Medulla oblongata (tissue), 1 donor: ENCODE results near the gene ERGIC1.
"Not testable (repeated sequence)": the region's sequence is repeated elsewhere in the genome, so short reads cannot be mapped to it uniquely, and the experiment has no call there.

ENCODE experiments used
- DNase-seq: peaks from one replicate; pipeline ENCODE4 v3.0.0-alpha.2; 2015; ENCODE audit errors: extremely low spot score

The ERGIC1 gene, protein sequence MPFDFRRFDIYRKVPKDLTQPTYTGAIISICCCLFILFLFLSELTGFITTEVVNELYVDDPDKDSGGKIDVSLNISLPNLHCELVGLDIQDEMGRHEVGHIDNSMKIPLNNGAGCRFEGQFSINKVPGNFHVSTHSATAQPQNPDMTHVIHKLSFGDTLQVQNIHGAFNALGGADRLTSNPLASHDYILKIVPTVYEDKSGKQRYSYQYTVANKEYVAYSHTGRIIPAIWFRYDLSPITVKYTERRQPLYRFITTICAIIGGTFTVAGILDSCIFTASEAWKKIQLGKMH

DNA sequence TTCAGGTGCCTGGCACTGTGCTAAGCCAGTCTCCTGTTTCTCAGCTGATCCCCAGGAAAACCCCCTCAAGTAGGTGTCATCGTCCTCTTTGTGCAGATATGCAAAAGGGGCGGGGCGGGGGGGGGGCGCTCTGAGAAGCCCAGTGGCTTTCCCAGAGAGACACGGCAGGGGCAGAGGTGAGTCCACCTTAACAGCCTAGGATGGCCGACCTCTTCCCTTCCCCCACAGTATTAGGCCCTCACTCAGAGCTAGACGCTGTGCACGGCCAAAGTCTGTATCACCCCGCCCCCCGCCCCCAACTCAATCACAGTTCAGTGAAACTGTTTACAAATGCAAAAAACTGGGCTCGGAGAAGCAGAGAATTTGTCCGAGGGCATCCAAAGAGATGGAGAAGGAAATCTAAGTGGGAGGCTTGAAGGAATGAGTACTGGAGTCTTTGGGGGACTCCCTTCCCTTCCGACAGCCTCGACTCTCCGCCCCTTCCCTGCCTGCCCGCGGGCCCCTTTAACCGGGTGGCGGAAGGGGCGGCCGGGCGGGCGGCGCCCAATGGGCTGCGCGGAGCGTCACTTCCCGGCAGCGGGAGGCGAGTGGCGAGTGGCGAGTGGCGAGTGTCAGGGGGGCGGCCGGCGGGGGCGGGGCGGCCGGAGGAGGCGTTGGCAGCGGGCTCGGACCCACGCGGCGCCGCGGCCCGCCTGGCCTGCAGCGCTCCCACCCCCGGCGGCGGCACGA, at the start of gene ERGIC1:
ERGIC1 (plus strand) TSS at position 566 of the 729 bp plus-strand sequence; CDS start at position 729, 163 bp downstream.
- DNase-seq = peak; percentile 92

DNA sequence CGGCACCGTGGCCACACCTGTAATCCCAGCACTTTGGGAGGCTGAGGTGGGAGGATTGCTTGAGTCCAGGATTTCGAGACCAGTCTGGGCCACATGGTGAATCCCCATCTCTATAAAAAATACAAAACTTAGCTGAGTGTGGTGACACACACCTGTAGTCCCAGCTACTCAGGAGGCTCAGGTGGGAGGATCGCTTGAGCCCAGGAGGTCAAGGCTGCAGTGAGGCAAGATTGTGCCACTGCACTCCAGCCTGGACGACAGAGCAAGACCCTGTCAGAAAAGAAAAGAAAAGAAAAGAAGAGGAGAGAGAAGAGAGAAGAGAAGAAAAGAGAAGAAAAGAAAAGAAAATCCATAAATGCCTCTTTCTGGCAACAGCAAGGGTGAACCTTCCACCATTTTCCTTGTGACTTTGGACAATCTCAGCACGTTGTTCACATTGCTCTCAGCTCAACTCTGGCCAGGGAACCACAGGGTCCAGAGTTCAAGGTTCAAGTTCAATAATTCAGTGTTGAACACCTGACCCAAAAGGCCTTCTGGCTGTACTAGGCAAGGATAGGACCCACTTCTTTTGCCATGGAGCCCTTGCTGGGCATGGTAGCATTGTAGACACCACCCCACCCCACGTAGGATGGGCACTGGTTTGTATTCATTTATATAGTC, 48.5 kb upstream of the ERGIC1 start:
- no peak for DNase-seq

DNA sequence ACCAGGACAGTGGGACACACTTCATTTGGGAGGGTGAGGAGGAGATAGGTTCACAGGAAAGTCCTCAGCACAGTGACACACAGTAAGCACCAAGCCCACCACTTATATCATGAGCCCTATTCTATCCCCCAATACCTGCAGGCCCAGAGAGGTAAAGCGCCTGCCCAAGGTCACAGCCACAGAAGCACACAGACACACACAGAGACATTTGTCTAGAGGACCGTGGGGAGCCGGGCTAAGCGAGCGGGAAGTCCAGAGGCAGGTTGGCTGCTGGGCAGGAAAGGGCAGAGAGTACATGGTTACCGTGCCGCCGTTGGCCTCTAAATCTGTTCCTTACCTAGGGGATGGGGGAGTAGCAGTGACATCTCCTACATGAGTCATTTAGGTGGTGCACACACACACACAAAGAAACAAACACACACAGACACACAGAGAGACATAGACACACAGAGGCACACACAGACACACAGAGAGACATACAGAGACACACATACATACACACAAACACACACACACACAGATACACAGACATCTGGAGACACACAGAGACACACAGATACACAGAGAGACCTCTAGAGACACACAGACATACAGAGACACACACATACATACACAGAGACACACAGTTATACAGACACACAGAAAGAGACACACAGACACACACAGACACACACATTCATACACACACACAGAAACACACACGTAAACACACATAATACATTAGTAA, 47.2 kb upstream of the ERGIC1 start:
- DNase-seq = no peak

DNA sequence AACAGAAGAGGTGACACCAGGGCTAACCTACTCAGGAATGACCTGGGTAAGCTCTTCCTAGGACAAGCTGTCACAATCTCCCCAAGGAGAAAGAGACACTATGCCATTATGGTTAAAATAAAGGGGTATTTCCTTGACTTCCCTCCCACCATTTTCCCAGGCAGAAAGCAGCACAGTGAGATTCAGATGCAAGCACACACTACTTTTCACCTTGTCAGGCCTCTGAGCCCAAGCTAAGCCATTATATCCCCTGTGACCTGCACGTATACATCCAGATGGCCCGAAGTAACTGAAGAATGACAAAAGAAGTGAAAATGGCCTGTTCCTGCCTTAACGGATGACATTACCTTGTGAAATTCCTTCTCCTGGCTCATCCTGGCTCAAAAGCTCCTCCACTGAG, 46.5 kb upstream of the ERGIC1 start:
- DNase-seq = not testable (repeated sequence)

DNA sequence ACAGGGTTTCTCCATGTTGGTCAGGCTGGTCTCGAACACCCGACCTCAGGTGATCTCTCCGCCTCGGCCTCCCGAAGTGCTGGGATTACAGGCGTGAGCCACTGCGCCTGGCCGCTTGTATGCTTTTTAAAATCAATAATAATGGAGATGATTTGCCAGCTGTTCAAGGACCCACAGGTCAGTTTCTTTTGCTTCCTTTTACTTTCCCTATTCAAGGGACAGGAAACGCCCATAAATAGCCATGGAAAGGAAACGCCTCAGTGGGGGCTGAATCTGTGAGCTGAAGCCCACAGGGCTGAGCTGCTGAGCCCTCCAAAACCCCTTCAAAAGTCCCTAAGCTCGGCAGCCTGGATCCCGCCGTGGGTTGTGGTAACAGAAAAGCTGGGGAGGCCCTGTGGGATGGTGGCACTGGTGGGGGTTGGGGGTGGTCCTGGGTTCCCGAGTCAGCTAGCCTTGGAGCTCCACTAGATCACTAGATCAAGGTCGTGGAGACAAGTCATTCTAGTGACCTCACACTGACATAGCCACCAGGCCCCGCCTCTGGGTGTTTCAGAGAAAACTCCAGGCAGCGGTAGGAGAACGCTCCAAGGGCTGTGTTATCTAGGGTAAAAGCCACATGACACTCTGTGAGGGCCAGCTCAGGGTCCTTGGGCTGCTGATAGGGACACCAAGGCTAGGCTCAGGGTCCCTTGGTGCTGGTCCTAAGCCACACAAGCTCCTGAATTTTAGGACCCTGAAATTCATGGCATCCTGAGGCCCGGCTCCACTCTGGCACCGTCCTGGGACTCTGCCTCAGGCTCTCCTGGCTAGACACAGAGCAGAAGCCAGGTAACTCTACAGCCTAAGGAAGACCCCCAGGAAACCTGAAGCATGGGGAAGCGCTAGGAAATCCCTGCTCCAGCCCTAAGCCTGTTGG, 45.0 kb upstream of the ERGIC1 start:
- DNase-seq = peak; percentile 60

DNA sequence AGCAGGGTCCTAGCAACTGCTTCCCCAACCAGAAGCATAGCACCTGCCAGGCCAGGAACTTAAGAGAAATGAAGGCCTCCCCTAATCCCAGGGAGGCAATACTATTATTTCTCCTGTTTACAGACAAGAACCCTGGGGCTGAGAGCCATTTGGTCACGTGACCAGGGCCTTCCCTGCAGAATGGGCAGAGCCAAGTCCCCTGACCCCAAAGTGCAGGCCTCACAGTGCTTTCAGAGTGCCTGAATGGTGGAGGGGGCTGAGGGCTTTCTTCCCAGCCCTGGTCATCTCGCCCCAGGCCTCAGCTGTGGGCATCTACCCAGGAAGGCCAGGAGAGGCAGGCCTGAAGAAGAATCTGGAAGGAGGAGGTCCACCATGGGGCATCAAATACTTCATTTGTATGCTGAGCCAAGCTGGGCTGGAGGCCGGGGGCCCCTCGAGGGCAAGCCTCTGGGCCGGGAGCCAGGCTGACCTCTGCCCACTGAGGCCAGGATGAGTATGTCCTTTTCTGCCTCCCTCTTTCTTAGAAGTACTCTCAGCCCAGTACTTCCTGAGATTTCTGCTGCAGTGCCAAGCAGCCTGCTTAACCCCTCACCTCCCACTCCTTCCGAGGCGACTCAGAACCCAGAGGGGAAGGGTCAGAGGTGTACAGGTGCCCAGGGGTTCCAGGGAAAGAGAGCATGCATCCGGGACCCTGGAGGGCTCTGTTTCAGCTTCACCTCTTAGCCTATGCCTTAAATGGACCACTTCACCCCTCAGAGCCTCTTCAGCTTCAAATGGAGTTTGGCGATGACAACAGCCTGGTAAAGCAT, 44.2 kb upstream of the ERGIC1 start:
- DNase-seq = peak; percentile 76

DNA sequence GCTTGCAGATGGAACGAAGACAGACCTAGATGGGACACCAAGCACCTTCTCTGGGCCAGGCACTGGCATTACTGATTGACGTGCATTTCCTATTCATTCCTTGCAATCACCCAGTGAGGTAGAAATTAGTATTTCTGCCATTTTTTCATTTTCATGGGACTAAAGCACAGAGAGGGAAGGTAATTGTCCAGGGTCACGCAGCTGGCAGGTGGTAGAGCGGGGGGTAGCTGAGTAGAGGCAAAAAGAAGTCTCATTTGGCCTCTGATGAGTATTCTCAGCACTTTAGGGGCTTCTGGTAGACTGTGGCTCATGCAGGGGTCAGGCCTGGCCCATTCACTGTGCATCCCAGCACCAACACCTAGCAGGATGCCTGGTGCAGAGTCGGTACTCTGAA, 43.6 kb upstream of the ERGIC1 start:
- no peak for DNase-seq

DNA sequence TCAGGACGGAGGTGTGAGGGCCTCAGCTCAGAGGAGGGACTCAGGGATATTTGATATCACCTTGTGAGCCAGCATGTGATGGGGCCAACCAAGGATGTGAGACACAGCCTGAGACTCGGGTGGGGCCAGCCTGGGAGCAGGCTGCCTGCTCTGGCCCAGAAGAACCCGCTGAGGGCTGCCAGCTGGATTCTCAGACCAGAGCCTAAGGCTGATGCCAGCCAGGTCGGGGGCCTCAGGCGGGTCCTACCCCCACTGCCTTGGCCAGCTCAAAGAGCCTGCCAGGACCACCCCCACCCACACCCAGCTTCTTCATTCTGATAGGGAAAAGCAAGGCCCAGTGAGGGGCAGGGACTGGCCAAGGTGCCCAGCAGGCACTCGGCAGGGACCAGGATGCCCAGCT, 42.8 kb upstream of the ERGIC1 start:
- DNase-seq = no peak

DNA sequence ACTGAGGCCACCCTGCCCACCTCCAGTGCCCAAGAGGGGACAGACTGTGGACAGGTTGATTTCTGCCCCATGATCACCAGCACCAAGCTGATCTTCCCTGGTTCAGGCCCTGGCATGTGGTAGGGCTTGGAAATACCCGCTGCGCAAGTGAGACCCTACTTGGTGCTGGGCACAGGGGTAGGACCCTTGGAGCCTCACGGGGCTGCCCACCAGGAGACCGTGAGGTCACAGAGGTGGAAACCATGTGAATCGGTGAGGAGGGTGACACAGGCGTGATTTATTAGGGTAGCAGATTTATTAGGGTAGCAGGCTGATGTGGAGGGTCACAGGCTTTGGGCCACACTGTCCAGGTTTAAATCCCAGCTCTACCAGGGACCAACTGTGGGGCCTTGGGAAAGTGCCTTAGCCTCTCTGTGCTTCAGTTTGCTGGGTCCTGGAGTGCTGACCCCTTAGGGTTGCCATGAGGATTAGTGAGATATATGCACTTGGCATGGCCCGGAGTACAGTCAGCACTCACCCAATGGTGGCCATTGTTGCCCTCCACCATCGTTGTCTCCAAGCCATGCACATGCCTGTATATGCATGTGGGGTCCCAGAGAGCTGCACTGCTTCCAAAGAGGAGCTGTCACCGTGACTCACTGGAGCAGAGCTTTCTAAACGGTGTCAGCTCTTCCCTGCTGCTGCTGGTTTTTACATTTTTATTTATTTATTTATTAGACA, 42.2 kb upstream of the ERGIC1 start:
- no peak for DNase-seq

DNA sequence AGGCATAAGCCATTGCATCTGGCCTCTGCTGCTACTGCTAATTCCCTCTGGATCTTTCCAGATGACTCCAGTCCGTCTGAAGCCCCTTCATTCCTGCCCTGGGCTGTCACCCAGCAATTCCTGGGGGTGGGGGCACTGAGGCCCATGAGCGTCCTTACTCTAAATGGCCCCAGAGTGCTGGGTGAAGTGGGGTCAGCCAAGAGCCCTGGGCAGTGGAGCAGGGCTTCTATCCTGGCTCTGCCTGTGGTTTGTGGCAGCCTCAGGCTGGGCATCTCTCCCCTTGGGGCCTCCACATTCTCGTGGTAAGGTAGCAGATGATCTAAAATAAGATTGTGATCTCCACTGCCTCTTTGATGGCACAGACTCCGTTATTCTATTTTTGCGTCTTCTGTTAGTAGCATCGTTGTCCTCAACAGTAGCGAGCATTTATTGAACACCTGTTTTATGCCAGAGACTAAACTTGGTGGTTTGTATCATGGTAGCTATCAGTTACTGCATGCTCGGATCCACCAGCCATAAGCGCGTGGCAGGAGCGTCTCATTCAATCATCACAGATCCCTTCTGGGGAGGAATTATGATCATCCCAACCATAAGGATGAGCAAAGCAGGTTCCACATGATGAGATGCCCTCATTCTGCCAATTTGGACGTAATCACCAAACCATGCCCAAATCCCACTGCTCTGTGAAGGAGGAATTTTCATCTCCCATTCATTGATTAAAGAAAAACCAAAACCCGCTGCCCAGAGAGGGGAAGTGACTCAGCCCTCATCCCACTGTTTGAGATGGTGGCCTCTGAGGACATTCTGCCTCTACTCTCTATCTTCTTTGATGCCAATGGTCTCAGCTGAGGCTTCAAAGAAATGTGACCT, 41.1 kb upstream of the ERGIC1 start:
- DNase-seq = no peak

DNA sequence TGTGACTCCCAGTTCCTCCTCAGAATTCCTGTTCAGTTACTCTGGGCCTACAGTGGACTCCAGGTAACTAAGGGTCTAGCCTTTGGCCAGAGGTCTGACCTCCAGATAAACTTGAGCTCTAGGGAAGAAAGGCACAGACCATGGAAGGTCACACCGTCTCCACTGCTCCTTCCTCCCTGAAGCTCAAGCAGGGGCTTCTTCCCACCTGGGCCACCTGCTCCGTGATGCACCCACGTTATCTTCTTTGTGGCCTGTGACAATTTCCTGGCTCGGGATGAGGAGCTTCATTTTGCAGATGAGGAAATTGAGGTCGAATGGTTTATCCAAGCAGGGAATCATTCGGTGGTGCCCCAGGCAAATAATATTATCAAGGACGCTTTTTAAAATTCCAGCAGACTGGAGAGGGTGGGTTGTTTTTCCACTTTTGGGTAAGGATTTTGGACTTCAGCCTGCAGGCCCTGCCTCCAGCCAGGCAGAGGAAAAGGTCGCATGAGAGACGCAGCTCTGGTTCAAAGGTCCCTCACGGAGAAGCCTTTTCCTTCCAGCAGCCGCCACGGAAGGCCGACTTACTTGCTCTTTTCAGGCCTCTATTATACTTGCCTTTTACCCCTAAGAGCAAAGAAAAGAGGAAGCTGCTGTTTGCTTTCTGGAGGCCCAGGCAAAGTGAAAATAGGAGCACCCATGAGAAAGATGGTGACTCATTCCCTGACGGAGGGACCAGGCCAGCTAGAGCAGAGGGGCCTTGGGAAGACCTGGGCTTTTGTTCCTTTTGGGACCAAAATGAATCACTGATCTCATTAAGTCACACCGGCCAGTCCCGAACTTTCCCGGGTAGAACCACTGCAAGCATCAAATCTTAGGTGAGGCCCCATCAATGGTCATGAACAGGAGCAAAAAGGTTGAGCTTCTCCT, 40.2 kb upstream of the ERGIC1 start:
- no peak for DNase-seq

DNA sequence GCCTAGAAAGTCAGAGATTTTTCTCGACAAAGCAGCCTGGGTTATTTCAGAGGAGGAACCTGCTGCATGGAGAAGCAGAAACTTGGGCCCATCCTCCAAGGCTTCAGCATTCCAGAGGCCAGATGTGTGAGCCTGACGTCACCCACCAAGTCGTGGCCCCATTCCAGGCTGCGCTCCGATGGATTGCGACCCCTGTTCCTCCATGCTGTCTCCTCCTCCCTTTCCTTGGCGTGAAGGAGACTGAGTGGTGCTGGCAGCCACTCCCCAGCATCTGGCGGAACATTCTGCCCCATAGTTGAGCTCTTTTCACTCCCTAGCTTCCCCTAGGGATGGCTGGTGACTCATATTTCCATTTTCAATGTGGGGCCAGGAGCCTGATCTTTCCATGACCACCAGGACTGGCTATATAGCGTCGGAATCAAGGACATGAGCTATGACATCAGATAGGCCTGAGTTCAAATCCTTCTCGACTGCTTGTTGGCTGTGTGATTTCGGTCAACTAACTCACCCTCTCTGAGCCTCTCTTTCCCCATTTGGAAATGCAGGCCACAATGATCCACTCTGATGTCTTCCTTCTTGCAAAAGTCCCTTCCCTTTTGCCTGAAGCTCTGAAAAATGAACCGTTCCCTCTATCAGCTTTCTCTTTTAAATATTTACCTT, 38.6 kb upstream of the ERGIC1 start:
- DNase-seq = peak; percentile 70

DNA sequence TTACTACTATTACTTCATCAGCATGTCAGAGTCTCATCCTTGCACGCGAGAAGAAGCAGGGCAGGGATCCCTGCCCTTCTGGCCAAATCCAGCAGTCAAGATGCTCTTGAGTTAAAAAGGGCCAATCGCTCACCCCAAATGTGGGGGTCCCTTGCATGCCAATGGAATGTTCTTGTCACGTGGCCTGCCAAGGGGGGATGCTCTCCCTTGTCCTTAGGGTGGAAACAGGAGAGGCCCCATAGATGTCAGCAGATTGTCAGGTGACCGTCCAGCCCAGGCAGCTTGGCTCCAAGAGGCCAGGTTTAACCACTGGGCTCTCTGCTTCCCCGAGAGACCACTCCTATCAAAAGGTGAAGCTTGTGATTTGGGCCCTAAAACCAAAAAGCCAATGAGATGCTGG, 37.7 kb upstream of the ERGIC1 start:
- DNase-seq = no peak

DNA sequence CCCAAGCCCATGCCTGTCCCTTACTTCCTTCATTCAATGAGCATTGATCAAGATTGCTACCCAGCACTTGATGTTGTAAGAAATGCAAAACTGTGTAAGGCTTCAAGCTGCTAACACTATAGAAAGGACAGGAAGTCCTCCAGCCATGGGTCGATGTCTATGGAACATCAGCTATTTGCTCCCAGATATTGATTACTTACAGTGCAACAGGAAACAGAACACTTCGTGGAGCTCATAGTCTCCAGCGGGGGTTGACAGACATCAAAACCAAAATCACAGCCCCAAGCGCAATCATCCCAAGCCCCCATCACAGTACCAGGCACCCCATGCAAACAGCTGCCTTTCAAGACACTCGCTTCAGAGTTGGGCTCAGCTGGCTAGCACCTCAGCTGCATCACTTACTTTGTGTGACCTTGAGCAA, 36.3 kb upstream of the ERGIC1 start:
- DNase-seq = no peak

DNA sequence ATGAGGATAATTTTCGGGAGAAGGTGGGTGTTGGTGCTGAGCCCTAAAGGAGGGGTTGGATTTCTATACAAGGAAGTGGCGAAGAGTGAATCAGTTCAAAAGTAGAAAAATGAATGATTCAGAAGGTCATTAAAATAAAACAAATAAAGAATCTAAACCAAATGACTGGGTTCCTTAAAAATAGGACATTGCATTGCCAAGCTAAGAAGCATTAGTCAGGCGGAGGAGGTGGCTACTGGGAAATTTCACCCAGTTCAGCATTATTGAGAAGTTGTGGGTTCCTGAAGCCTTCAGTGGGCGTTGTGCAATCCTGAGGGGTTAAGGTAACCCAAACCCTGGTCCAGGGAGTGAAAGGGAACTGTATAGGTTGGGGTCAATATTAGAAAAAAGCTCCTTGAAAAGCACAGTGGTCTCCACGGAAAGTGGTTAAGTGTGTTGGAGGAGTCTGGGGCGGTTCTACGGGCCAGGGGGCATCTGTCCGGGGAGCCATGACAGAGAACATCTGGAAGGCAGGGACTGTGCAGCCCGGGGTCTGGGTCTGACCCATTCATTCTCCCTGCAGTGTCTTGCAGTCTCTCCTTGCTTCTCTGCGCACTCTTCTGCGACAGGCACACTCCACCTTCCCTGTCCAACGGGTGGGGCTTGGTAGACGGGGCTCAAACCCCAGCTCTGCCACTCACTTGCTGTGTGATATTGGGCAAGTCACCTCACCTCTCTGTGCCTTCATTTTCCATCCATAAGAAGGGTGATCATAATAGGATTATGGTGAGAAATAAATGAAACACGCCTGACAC, 35.4 kb upstream of the ERGIC1 start:
- peak; percentile 72 for DNase-seq

DNA sequence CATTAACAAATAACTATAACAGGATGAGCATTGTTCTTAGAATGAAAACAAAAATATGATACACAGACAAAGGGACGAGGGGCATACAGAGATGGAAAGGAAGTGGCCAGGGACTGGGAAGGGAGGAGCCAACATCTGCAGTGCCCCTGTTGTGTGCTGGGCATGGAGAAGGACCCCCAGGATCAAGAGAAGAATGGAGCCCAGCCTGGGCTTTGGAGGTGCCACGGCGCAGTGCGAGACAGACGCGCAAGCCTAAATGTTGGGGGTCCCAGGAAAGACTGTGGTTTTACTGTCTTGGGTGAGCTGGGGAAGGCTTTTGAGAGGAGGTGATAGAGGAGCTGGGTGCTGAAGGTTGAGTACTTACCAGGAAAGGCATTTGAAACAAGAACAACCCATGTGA, 34.6 kb upstream of the ERGIC1 start:
- no peak for DNase-seq
